AG08395 (cell line): Measurements from ENCODE around the gene HEXIM1.

Experiments
- DNase-seq: peaks from one replicate; pipeline ENCODE4 v3.0.0; 2012; ENCODE audit warnings: mixed read lengths, low spot score

Gene HEXIM1

GRCh38 chr17:45146890-45147580 is 1.2 kb upstream of the HEXIM1 start:
- DNase-seq, result peak; percentile 58

GRCh38 chr17:45147581-45148182 is 593 bp upstream of the HEXIM1 start:
- peak; percentile 56 for DNase-seq

- peak; percentile 80 for DNase-seq
These were observed 878 bp downstream of the HEXIM1 start for GRCh38 chr17:45149037-45149668.

- peak; percentile 23 for DNase-seq
These were observed 1.7 kb downstream of the HEXIM1 start for GRCh38 chr17:45149669-45150664.

GRCh38 chr17:45150911-45151809 is 2.9 kb downstream of the HEXIM1 start:
- no peak for DNase-seq

- no peak for DNase-seq
These were observed 6.8 kb downstream of the HEXIM1 start for GRCh38 chr17:45155029-45155428.

GRCh38 chr17:45155483-45155882 is 7.2 kb downstream of the HEXIM1 start:
- DNase-seq, result no peak

- no peak for DNase-seq
These were observed 8.0 kb downstream of the HEXIM1 start for GRCh38 chr17:45156242-45156641.

- DNase-seq, result peak; percentile 53
These were observed 12.4 kb downstream of the HEXIM1 start for GRCh38 chr17:45160447-45161287.

- peak; percentile 98 for DNase-seq
These were observed 13.2 kb downstream of the HEXIM1 start, which contains the start of gene HEXIM2 for GRCh38 chr17:45161288-45162024. Gene HEXIM2, plus strand, starts transcription at chr17:45161875. Its CDS starts 919 bp downstream, at chr17:45162794.

GRCh38 chr17:45162025-45162687 is 13.9 kb downstream of the HEXIM1 start:
- DNase-seq, result no peak

GRCh38 chr17:45164734-45165269 is 16.5 kb downstream of the HEXIM1 start:
- DNase-seq, result no peak

GRCh38 chr17:45168991-45169752 is 20.9 kb downstream of the HEXIM1 start:
- DNase-seq, result no peak

GRCh38 chr17:45170280-45170930 is 22.1 kb downstream of the HEXIM1 start:
- no peak for DNase-seq

- peak; percentile 90 for DNase-seq
These were observed 22.7 kb downstream of the HEXIM1 start for GRCh38 chr17:45170931-45171337.

- peak; percentile 35 for DNase-seq
These were observed 23.3 kb downstream of the HEXIM1 start for GRCh38 chr17:45171338-45172231.
